Upper lobe of left lung (tissue), 4 donors: ENCODE results near the gene RAB11FIP4.

Experiments
- CTCF ChIP-seq, 6 experiments: fragments of 450-650 bp in 4 of 6; fragments of 200-600 bp in 2 of 6; sonication (generic) in 2 of 6; IDR thresholded peaks; one replicate each; pipeline ENCODE4 v1.5.1; 2016 to 2019; ENCODE audit warnings: antibody characterized with exemption in 6 of 6
- POLR2AphosphoS5 ChIP-seq, 2 donors: sonication (generic); formaldehyde crosslinking; IDR thresholded peaks; one replicate each; pipeline ENCODE4 v1.5.1; 2017; ENCODE audit warnings: antibody characterized with exemption in 2 of 2

GRCh38 chr17:31556969-31557645 is 165.6 kb downstream of the RAB11FIP4 start:
- no peak for TF ChIP-seq CTCF (IDR thresholded peaks at IDR 0.05)
- TF ChIP-seq POLR2AphosphoS5 (IDR thresholded peaks at IDR 0.05), result no peak
